ENCODE data around the gene ADAMTS6.

DNA sequence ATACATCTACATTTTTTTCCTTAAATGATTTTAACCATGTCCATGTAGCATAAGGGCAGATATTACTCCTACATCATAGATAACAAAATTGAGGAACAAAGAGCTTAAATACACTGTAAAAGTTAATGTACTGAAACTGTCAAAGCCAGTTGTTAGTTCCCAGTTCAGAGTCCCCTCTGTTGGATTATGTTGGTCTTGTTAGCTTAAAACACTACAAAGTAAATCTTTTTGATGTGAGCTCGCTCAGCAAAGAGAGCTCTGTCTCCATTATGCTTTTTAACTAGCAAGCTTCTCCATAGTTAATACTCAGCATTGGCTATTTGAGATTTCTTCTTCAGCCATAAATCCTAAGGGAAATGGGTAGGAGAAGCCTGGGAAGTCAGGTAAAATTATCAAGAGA, 149.1 kb downstream of the ADAMTS6 start:
- no peak for TF ChIP-seq TCF12 (IDR thresholded peaks at IDR 0.05; ENCODE audit: low read depth)
- TF ChIP-seq, protein P1, sequence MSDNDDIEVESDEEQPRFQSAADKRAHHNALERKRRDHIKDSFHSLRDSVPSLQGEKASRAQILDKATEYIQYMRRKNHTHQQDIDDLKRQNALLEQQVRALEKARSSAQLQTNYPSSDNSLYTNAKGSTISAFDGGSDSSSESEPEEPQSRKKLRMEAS (IDR thresholded peaks at IDR 0.05): no peak
- TF ChIP-seq NFIC (IDR thresholded peaks at IDR 0.05): no peak
- no peak for TF ChIP-seq EP300 (IDR thresholded peaks at IDR 0.05; ENCODE audit: borderline replicate concordance)
- TF ChIP-seq RAD21 (IDR thresholded peaks at IDR 0.05; ENCODE audit: low read depth): no peak
- TF ChIP-seq TAF1 (IDR thresholded peaks at IDR 0.05; ENCODE audit: low read depth): no peak
- TF ChIP-seq, protein P2, sequence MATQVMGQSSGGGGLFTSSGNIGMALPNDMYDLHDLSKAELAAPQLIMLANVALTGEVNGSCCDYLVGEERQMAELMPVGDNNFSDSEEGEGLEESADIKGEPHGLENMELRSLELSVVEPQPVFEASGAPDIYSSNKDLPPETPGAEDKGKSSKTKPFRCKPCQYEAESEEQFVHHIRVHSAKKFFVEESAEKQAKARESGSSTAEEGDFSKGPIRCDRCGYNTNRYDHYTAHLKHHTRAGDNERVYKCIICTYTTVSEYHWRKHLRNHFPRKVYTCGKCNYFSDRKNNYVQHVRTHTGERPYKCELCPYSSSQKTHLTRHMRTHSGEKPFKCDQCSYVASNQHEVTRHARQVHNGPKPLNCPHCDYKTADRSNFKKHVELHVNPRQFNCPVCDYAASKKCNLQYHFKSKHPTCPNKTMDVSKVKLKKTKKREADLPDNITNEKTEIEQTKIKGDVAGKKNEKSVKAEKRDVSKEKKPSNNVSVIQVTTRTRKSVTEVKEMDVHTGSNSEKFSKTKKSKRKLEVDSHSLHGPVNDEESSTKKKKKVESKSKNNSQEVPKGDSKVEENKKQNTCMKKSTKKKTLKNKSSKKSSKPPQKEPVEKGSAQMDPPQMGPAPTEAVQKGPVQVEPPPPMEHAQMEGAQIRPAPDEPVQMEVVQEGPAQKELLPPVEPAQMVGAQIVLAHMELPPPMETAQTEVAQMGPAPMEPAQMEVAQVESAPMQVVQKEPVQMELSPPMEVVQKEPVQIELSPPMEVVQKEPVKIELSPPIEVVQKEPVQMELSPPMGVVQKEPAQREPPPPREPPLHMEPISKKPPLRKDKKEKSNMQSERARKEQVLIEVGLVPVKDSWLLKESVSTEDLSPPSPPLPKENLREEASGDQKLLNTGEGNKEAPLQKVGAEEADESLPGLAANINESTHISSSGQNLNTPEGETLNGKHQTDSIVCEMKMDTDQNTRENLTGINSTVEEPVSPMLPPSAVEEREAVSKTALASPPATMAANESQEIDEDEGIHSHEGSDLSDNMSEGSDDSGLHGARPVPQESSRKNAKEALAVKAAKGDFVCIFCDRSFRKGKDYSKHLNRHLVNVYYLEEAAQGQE (IDR thresholded peaks at IDR 0.05; ENCODE audit: low read depth): no peak
- TF ChIP-seq CEBPB (IDR thresholded peaks at IDR 0.05): no peak
- no peak for TF ChIP-seq FOXM1 (IDR thresholded peaks at IDR 0.05; ENCODE audit: borderline replicate concordance, low read depth)

Data from Ishikawa (cell line).